Hair follicular keratinocyte (primary cell): Measurements from ENCODE around the gene DAW1. TPM values are rescaled to one million over a fixed set of nuclear protein-coding genes. Genes with fewer than 3 reads are reported as not detected.

ENCODE experiments used
- total RNA-seq: library from RNA; depleted of rRNA; stranded (reverse); fragments of >200 nt; gene quantifications from 2 replicates; pipeline ENCODE4 v1.2.3, GENCODE V29; 2015

Gene DAW1, protein sequence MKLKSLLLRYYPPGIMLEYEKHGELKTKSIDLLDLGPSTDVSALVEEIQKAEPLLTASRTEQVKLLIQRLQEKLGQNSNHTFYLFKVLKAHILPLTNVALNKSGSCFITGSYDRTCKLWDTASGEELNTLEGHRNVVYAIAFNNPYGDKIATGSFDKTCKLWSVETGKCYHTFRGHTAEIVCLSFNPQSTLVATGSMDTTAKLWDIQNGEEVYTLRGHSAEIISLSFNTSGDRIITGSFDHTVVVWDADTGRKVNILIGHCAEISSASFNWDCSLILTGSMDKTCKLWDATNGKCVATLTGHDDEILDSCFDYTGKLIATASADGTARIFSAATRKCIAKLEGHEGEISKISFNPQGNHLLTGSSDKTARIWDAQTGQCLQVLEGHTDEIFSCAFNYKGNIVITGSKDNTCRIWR
- 1.4 and 2.5 TPM in 2 replicates for total RNA-seq

DNA sequence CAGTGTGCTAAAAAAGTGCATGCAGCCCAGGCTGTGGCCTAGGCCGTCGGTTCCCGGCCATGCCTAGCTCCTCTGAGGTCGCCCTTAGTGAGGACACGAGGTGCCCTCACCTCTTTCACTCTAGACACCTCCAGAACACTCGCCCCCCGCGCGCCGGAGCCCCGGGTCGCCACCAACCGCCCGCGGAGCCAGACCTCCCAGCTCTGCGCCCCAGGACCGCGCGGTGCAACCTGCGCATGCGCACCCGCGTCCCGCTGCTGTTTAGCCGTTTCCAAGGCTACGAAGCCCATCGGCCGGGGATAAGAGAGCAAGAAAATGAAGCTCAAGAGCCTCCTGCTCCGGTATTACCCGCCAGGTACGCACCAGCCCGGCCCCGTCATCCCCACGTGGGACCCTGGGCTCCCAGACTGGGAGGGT lies at the start of gene DAW1:
DAW1 (plus strand) TSS at position 257 of the 417 bp plus-strand sequence; CDS start at position 316, 59 bp downstream.

Other genes starting within 250 kb of the DAW1 start
- not detected in 2 replicates for gene SCYGR5, start 204.8 kb upstream of the DAW1 start, total RNA-seq
- 0.08 and 6.6 TPM in 2 replicates for gene SLC19A3, start 153.6 kb upstream of the DAW1 start, total RNA-seq
- not detected in 2 replicates for gene SCYGR6, start 146.9 kb upstream of the DAW1 start, total RNA-seq
- not detected in 2 replicates for gene SCYGR7, start 143.3 kb upstream of the DAW1 start, total RNA-seq
- gene SCYGR8, start 125.7 kb upstream of the DAW1 start, total RNA-seq, result not detected in 2 replicates
- 10.0 and 10.8 TPM in 2 replicates for gene CCL20, start 57.8 kb upstream of the DAW1 start, total RNA-seq